GM12892 (cell line): ENCODE measurements around the gene CTBP2.

ENCODE experiments used
- POLR2A ChIP-seq: IDR thresholded peaks from 2 replicates; pipeline ENCODE4 v1.6.1; 2011; ENCODE audit warnings: low read depth, low read length, control low read depth
- POLR2AphosphoS5 ChIP-seq: IDR thresholded peaks from 2 replicates; pipeline ENCODE4 v1.6.1; 2011; ENCODE audit warnings: low read depth, low read length, control low read depth
- TAF1 ChIP-seq: IDR thresholded peaks from 2 replicates; pipeline ENCODE4 v1.6.1; 2011; ENCODE audit warnings: low read depth, mild to moderate bottlenecking, control low read depth, low read length, borderline replicate concordance

GRCh38 chr10:125145636-125146035 is 14.7 kb downstream of the CTBP2 start:
- TF ChIP-seq POLR2A (no peak), POLR2AphosphoS5 (no peak), TAF1 (no peak)
